Stomach (tissue), 9 donors: ENCODE results near the gene ZNF491. TPM values are rescaled to one million over a fixed set of nuclear protein-coding genes. Genes with fewer than 3 reads are reported as not detected.
"Not testable (repeated sequence)": the region's sequence is repeated elsewhere in the genome, so short reads cannot be mapped to it uniquely, and the experiment has no call there.

Experiments used
- DNase-seq, 2 donors: peaks; one replicate each; pipeline versions ENCODE4 v3.0.0 to v3.0.0-alpha.2; 2013 to 2019
- H3K27ac ChIP-seq, 5 donors: fragments of 200-600 bp in 4 of 5; sonication (generic) in 4 of 5; one replicate each; pipeline ENCODE4 v1.5.1; 2013 to 2019; ENCODE audit warnings: mild to moderate bottlenecking in 1 of 5, moderate library complexity in 1 of 5
- H3K27me3 ChIP-seq, 3 donors: fragments of 200-600 bp; sonication (generic); one replicate each; pipeline ENCODE4 v1.5.1; 2017 to 2019; ENCODE audit warnings: mixed run types in 1 of 3
- H3K36me3 ChIP-seq, 4 donors: fragments of 200-600 bp; sonication (generic); 1 replicate in 3 of 4; 2 replicates in 1 of 4; pipeline ENCODE4 v1.5.1; 2016 to 2019
- H3K4me1 ChIP-seq, 4 donors: fragments of 200-600 bp; sonication (generic); one replicate each; pipeline ENCODE4 v1.5.1; 2016 to 2019
- H3K4me3 ChIP-seq, 4 donors: fragments of 200-600 bp; sonication (generic) in 3 of 4; one replicate each; pipeline ENCODE4 v1.5.1; 2016 to 2019; ENCODE audit warnings: mild to moderate bottlenecking in 1 of 4
- H3K9me3 ChIP-seq, 4 donors: fragments of 200-600 bp; sonication (generic); one replicate each; pipeline ENCODE4 v1.5.1; 2016 to 2019
- CTCF ChIP-seq, 7 experiments: fragments of 450-650 bp in 4 of 7; fragments of 200-600 bp in 3 of 7; sonication (generic) in 3 of 7; IDR thresholded peaks; one replicate each; pipeline ENCODE4 v1.5.1; 2016 to 2019; ENCODE audit warnings: antibody characterized with exemption in 7 of 7, control low read depth in 2 of 7, mild to moderate bottlenecking in 1 of 7
- EP300 ChIP-seq: sonication (generic); formaldehyde crosslinking; IDR thresholded peaks from one replicate; pipeline ENCODE4 v1.6.1; 2017; ENCODE audit warnings: antibody characterized with exemption
- POLR2A ChIP-seq, 4 donors: fragments of 450-650 bp; IDR thresholded peaks; one replicate each; pipeline ENCODE4 v1.6.1; 2016; ENCODE audit warnings: antibody characterized with exemption in 4 of 4, control low read depth in 2 of 4, mild to moderate bottlenecking in 1 of 4, moderate library complexity in 1 of 4
- POLR2AphosphoS5 ChIP-seq, 3 donors: sonication (generic); formaldehyde crosslinking; IDR thresholded peaks; one replicate each; pipeline ENCODE4 v1.6.1; 2016; ENCODE audit warnings: antibody characterized with exemption in 3 of 3
- WGBS, 5 donors: extraction: QIAGEN DNeasy Blood & Tissue Kit in 3 of 5; methylation state at CpG; one replicate each; pipeline versions ENCODE4 v1.1.5 to v1.1.7; 2013 to 2018; 5-methylcytosine and 5-hydroxymethylcytosine counted together
- intact Hi-C: fragments of 100-400 bp; cut with DNase I; formaldehyde crosslinking; loops from one replicate; pipeline ENCODE4 v1.15.1; 2023; ENCODE audit warnings: low total_unique reads
- polyA plus RNA-seq, 3 donors: library from polyadenylated mRNA; stranded (reverse); fragments of 200-250 nt; gene quantifications; one replicate each; pipeline ENCODE4 v1.2.3, GENCODE V29; 2013
- total RNA-seq, 5 donors: library from RNA; depleted of rRNA; stranded (reverse); fragments of >200 nt; gene quantifications; one replicate each; pipeline versions ENCODE4 v1.1.0 to v1.2.3, GENCODE V29; 2014 to 2016
- donor health status: healthy with polysubstance abuse.
- donor health status: Bipolar disorder and iron deficiency.
- donor health status: healthy.

Gene ZNF491
- total and polyA plus RNA-seq, 8 donors, result 0.63 to 21.4 (median 2.1) TPM; not detected in 2

- 69 to 94% (median 90%) methylated on average over 5 of the region's 5 CpGs for WGBS, 5 donors
- Histone ChIP-seq H3K36me3 (peaks cover 0 to 59% (median 39%) of the 10 kb centered on the region in 4 donors), H3K27me3 (no peaks in the 10 kb centered on the region), H3K4me3 (no peak overlapping the region), H3K4me1 (peaks cover 0 to 3% (median 1%) of the 10 kb centered on the region in 4 donors), H3K27ac (no peak overlapping the region), H3K9me3 (peaks cover 0 to 63% (median 8%) of the 10 kb centered on the region in 4 donors)
- no peak for TF ChIP-seq POLR2A (IDR thresholded peaks at IDR 0.05)
- TF ChIP-seq CTCF (IDR thresholded peaks at IDR 0.05), result no peak
- no peak for TF ChIP-seq EP300
- TF ChIP-seq POLR2AphosphoS5 (IDR thresholded peaks at IDR 0.05), result no peak
- no peak for DNase-seq
- intact Hi-C loops, result no loop called here
Observed at GRCh38 chr19:11821474-11822109, 23.3 kb downstream of the ZNF491 start.

DNA sequence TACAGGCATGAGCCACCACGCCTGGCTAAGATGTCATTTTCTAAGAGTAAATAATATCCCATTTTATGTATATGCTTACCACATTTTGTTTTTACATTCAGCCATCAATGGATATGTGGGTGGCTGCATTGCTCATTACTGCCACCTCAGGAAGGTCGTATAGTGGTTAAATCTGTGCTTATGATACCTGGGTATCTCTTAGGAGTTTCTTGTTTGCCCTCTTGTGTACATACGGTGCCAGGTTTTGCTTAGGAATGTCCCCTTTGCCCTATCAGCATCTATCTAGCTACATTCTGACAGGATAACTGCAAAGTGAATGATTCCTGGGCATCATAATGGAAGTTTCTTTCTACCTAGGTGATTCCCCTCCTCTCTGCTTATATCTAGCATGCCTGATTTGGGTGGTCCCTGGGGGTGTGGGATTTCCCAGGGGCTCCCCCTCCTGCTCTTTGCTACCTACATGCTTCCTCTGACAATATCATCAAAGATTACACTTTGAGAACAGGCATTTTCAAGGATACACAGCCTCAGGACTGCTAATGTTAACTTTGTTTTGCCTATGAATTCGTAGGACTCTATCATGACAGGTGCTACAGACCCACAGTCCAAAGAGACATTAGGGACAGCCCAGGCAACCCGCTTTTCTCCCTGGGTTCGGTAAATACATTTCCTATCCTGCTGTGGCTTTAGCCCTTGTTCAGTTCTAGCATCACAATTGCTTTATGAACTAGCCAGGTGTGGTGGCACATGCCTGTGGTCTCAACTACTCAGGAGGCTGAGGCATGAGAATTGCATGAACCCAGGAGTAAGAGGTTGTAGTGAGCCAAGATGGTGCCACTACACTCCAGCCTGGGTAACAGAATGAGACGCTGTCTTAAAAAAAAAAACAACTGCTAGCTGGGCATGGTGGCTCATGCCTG lies 30.9 kb downstream of the ZNF491 start:
- H3K4me3 ChIP-seq, H3K27me3 ChIP-seq, H3K4me1 ChIP-seq, H3K27ac ChIP-seq, intact Hi-C loops, DNase-seq: not testable (repeated sequence)
- peaks cover 39 to 95% (median 73%) of the 10 kb centered on the region in 4 donors for H3K36me3 ChIP-seq
- WGBS, 5 donors, result 89 to 97% (median 94%) methylated on average over 7 of the region's 7 CpGs
- H3K9me3 ChIP-seq, result peaks cover 34 to 91% (median 66%) of the 10 kb centered on the region in 4 donors

- WGBS, 5 donors, result 94 to 98% (median 97%) methylated on average over 8 of the region's 8 CpGs
- TF ChIP-seq POLR2AphosphoS5 (IDR thresholded peaks at IDR 0.05) (no peak), POLR2A (IDR thresholded peaks at IDR 0.05) (no peak), CTCF (IDR thresholded peaks at IDR 0.05) (no peak), EP300 (no peak)
- Histone ChIP-seq H3K36me3 (peaks cover 39 to 82% (median 71%) of the 10 kb centered on the region in 4 donors), H3K9me3 (peaks cover 44 to 100% (median 72%) of the 10 kb centered on the region in 4 donors), H3K4me1 (no peaks in the 10 kb centered on the region), H3K4me3 (no peak overlapping the region), H3K27me3 (no peaks in the 10 kb centered on the region), H3K27ac (no peak overlapping the region)
- no peak for DNase-seq
- intact Hi-C loops, result no loop called here
Observed at GRCh38 chr19:11832253-11832912, 34.1 kb downstream of the ZNF491 start.

DNA sequence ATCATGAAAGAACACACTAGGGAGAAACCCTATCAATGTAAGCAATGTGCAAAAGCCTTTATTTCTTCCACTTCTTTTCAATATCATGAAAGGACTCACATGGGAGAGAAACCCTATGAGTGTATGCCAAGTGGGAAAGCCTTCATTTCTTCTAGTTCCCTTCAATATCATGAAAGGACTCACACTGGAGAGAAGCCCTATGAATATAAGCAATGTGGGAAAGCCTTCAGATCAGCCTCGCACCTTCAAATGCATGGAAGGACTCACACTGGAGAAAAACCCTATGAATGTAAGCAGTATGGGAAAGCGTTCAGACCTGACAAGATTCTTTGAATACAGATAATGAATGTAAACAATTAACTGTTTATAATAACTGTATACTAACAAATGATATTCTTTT lies 35.2 kb downstream of the ZNF491 start:
- intact Hi-C loops, result no loop called here
- no peaks in the 10 kb centered on the region for H3K27me3 ChIP-seq
- H3K9me3 ChIP-seq, result peaks cover 44 to 93% (median 66%) of the 10 kb centered on the region in 4 donors
- no peaks in the 10 kb centered on the region for H3K4me1 ChIP-seq
- WGBS, 5 donors, result 96 to 100% (median 98%) methylated on average over 2 of the region's 2 CpGs
- H3K36me3 ChIP-seq, result peaks cover 39 to 70% (median 61%) of the 10 kb centered on the region in 4 donors
- no peak overlapping the region for H3K4me3 ChIP-seq
- H3K27ac ChIP-seq, result no peak overlapping the region
- DNase-seq, result no peak
- TF ChIP-seq EP300, result no peak
- TF ChIP-seq POLR2A (IDR thresholded peaks at IDR 0.05), result no peak
- TF ChIP-seq CTCF (IDR thresholded peaks at IDR 0.05), result no peak
- no peak for TF ChIP-seq POLR2AphosphoS5 (IDR thresholded peaks at IDR 0.05)

GRCh38 chr19:11835626-11836066 lies 37.3 kb downstream of the ZNF491 start:
- Histone ChIP-seq H3K9me3 (peaks cover 39 to 72% (median 50%) of the 10 kb centered on the region in 4 donors), H3K36me3 (peaks cover 33 to 49% (median 40%) of the 10 kb centered on the region in 4 donors)
- H3K4me1 ChIP-seq, intact Hi-C loops, H3K27ac ChIP-seq, H3K4me3 ChIP-seq, H3K27me3 ChIP-seq: not testable (repeated sequence)
- DNase-seq, result peak in 1 of 2 donors; percentile 38
- 26 to 68% (median 54%) methylated on average over 2 of the region's 2 CpGs for WGBS, 5 donors
